ENCODE data around the gene TMEM176B. TPM values are rescaled to one million over a fixed set of nuclear protein-coding genes. Genes with fewer than 3 reads are reported as not detected.

Gene TMEM176B
- total and polyA plus RNA-seq, 2 donors, result 23.4 to 34.7 TPM

DNA sequence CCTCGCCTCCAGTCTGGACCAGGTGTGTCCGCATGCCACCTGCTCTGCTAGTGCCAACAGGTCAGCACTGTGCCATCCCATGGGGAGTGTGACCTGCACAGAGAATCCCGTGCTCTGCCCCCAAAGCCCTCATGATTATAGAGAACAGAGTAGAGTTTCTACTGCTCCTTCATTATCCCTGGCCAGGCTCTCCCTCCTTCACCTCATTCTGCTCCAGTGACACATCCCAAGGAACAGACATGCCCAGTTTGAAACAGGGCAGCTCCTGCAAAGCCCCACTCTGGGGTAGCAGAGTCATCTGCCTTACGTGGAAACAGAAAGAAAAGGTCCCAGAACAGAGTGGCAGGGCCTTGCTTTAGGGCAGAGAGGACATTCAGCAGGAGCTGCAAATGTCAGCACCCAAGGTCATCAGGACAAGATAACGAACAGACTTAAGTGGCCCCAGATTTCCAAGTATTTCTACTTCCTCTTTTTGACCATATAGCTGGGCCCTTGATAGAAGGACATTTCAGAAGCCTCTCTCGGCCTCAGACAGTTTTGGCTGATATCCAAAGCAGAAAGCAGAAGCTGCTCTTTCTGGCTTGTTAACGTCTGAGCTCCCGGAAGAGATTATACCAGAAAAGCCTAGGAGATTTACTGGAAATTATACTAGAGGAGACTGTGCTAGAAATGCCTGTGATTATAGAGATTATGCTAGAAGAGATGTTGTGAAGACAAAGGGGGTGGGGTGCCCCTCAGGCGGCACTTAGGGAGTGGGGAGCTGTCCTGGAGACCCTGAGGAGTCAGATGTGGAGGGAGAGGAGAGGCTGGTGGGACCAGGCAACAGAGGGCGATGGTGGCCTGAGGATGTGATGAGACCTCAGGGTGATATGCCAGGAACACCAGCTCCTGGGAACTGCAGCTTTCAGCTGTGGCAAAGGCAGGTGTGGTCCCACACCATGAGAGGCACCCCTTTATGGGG is 12.6 kb downstream of the TMEM176B start:
- no peaks in the 10 kb centered on the region for H3K36me3 ChIP-seq (ENCODE audit: control insufficient read depth in 2 of 2, insufficient read depth in 2 of 2, low read length in 1 of 2)
- peak in 1 of 9 donors; percentile 35 for DNase-seq (ENCODE audit: low read depth in 6 of 9, low spot score in 9 of 9)
- peaks cover 0 to 25% of the 10 kb centered on the region in 2 donors for H3K4me1 ChIP-seq (ENCODE audit: control insufficient read depth in 2 of 2, insufficient read depth in 2 of 2, low read length in 2 of 2)
- H3K4me3 ChIP-seq (ENCODE audit: low read length in 2 of 2), result no peak overlapping the region
- H3K27me3 ChIP-seq (ENCODE audit: control insufficient read depth in 2 of 2, insufficient read depth in 1 of 2, low read length in 1 of 2), result peaks cover 0 to 4% of the 10 kb centered on the region in 2 donors
- WGBS, result 46% methylated on average over 10 of the region's 10 CpGs
- H3K27ac ChIP-seq (ENCODE audit: low read depth in 1 of 2, low read length in 1 of 2), result no peak overlapping the region
- no peaks in the 10 kb centered on the region for H3K9me3 ChIP-seq (ENCODE audit: control insufficient read depth in 2 of 2, insufficient read depth in 1 of 2, low read length in 1 of 2)

DNA sequence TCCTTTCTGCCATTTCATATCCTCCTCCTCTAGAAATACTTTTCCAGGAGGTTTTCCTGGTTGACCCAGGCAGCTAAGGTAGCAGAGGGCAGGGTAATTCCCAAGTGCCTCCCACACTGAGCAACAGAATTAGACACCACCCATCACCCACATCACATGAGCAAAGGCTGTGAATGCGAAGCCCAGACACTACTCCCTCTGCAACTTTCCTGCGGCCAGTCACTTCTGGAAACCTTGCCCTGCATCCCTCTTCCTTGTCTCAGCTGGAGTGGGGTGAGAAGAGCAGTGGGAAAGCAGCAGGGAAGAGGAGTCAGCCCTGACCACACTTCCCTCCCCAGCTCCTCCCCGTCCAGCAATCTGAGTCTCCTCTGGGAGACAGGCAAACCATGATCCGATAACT is 15.2 kb downstream of the TMEM176B start:
- no peaks in the 10 kb centered on the region for H3K36me3 ChIP-seq (ENCODE audit: control insufficient read depth in 2 of 2, insufficient read depth in 2 of 2, low read length in 1 of 2)
- H3K27me3 ChIP-seq (ENCODE audit: control insufficient read depth in 2 of 2, insufficient read depth in 1 of 2, low read length in 1 of 2), result no peaks in the 10 kb centered on the region
- no peaks in the 10 kb centered on the region for H3K9me3 ChIP-seq (ENCODE audit: control insufficient read depth in 2 of 2, insufficient read depth in 1 of 2, low read length in 1 of 2)
- H3K4me3 ChIP-seq (ENCODE audit: low read length in 2 of 2), result no peak overlapping the region
- 96% methylated on average over 4 of the region's 4 CpGs for WGBS
- DNase-seq (ENCODE audit: low read depth in 6 of 9, low spot score in 9 of 9), result no peak
- H3K4me1 ChIP-seq (ENCODE audit: control insufficient read depth in 2 of 2, insufficient read depth in 2 of 2, low read length in 2 of 2), result peaks cover 0 to 25% of the 10 kb centered on the region in 2 donors
- H3K27ac ChIP-seq (ENCODE audit: low read depth in 1 of 2, low read length in 1 of 2), result peak overlapping the region in 1 of 2 donors; percentile 53

DNA sequence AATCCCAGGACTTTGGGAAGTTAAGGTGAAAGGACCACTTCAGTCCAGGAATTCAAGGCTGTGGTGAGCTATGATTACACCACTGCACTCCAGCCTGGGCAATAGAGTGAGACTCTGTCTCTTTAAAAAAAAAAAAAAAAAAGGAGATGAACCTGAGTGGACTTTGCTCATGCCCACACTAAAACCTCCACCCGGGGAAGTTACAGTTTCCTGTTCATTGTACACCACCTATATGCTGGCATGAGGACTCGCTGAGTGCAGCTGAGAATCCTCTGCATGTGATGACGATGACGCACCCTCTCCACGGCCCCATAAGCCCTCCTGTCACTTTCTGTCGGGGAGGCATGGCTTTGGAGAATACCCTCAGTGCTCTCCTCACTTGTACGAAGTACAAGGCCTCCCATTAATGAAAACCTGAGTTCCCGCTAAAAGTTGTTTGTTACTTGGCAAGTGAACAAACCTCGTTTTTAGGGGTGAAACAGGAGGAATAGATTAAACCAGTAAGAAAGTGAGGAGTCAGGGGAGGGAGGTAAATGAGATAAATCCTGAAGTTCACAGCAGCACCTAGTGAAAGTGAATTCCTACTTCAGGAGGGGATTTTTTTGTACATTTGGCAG is 15.9 kb downstream of the TMEM176B start:
- peak in 1 of 9 donors; percentile 5 for DNase-seq (ENCODE audit: low read depth in 6 of 9, low spot score in 9 of 9)
- H3K4me3 ChIP-seq (ENCODE audit: low read length in 2 of 2), result no peak overlapping the region
- no peaks in the 10 kb centered on the region for H3K27me3 ChIP-seq (ENCODE audit: control insufficient read depth in 2 of 2, insufficient read depth in 1 of 2, low read length in 1 of 2)
- H3K27ac ChIP-seq (ENCODE audit: low read depth in 1 of 2, low read length in 1 of 2), result peak overlapping the region in 1 of 2 donors; percentile 53
- H3K9me3 ChIP-seq (ENCODE audit: control insufficient read depth in 2 of 2, insufficient read depth in 1 of 2, low read length in 1 of 2), result no peaks in the 10 kb centered on the region
- H3K36me3 ChIP-seq (ENCODE audit: control insufficient read depth in 2 of 2, insufficient read depth in 2 of 2, low read length in 1 of 2), result no peaks in the 10 kb centered on the region
- 65% methylated on average over 9 of the region's 9 CpGs for WGBS
- peaks cover 0 to 25% of the 10 kb centered on the region in 2 donors for H3K4me1 ChIP-seq (ENCODE audit: control insufficient read depth in 2 of 2, insufficient read depth in 2 of 2, low read length in 2 of 2)

DNA sequence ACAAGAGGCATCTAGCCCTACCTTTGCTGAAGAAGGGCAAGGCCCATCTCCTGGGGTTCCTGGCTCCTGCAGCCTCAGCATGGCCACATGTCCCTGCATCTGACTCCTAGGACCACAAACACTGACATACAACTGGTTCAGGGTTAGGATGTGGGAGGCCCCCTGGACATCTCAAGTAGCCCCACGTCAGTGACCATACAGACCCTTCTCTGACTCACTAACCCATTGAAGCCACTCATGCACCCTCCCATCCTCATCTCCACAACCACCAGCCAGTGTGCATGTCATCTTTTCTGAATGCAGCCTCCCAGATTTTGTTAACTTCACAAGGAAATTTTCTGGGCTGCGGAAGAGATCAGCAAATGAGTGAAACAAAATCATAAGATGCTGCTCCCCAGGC is 18.2 kb downstream of the TMEM176B start:
- no peak overlapping the region for H3K4me3 ChIP-seq (ENCODE audit: low read length in 2 of 2)
- H3K9me3 ChIP-seq (ENCODE audit: control insufficient read depth in 2 of 2, insufficient read depth in 1 of 2, low read length in 1 of 2), result no peaks in the 10 kb centered on the region
- DNase-seq (ENCODE audit: low read depth in 6 of 9, low spot score in 9 of 9), result no peak
- peaks cover 0 to 11% of the 10 kb centered on the region in 2 donors for H3K4me1 ChIP-seq (ENCODE audit: control insufficient read depth in 2 of 2, insufficient read depth in 2 of 2, low read length in 2 of 2)
- WGBS, result 97% methylated on average over 2 of the region's 2 CpGs
- no peak overlapping the region for H3K27ac ChIP-seq (ENCODE audit: low read depth in 1 of 2, low read length in 1 of 2)
- H3K27me3 ChIP-seq (ENCODE audit: control insufficient read depth in 2 of 2, insufficient read depth in 1 of 2, low read length in 1 of 2), result peaks cover 0 to 2% of the 10 kb centered on the region in 2 donors
- H3K36me3 ChIP-seq (ENCODE audit: control insufficient read depth in 2 of 2, insufficient read depth in 2 of 2, low read length in 1 of 2), result no peaks in the 10 kb centered on the region

DNA sequence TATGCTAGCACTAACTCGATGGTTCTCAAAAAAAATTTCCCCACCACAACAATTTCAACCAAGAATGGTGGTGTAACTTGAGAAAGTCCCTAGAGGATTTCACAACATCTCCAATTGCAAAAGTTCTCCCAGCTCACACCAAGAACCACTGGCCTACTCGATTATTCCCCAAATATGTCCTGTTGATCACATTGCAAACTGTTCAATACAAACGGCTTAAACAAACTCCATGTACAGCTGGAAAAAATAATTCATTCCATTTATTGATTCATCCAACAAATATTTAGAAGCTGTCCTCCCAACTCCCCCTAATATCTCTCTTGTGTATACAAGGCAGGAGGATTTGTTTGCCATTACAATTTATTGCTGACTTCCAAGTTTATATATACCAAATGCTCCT is 19.1 kb downstream of the TMEM176B start:
- WGBS, result 83% methylated on average over 3 of the region's 3 CpGs
- H3K27ac ChIP-seq (ENCODE audit: low read depth in 1 of 2, low read length in 1 of 2), result no peak overlapping the region

DNA sequence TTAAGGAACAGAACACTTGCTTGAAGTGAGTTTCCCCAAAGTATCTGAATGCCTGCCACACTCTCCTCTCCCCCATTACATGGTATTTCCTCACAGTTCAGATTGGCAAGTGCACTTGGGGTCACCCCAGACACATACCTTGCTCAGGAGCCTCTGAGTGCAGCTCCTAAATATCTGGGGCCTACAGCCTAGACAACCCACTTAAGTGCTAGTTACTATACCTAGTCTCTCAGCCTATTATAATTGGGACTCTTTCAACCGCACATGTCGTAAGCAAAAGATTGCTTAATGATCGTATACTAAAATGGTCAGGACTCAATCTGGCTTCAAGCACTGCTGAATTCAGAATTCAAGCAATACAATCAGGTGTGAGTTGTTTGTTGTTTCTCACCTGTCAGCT is 19.9 kb downstream of the TMEM176B start:
- DNase-seq (ENCODE audit: low read depth in 6 of 9, low spot score in 9 of 9), result no peak
- no peaks in the 10 kb centered on the region for H3K9me3 ChIP-seq (ENCODE audit: control insufficient read depth in 2 of 2, insufficient read depth in 1 of 2, low read length in 1 of 2)
- peaks cover 0 to 11% of the 10 kb centered on the region in 2 donors for H3K4me1 ChIP-seq (ENCODE audit: control insufficient read depth in 2 of 2, insufficient read depth in 2 of 2, low read length in 2 of 2)
- no peaks in the 10 kb centered on the region for H3K36me3 ChIP-seq (ENCODE audit: control insufficient read depth in 2 of 2, insufficient read depth in 2 of 2, low read length in 1 of 2)
- WGBS, result 80% methylated on average over 3 of the region's 3 CpGs
- peaks cover 0 to 2% of the 10 kb centered on the region in 2 donors for H3K27me3 ChIP-seq (ENCODE audit: control insufficient read depth in 2 of 2, insufficient read depth in 1 of 2, low read length in 1 of 2)
- H3K4me3 ChIP-seq (ENCODE audit: low read length in 2 of 2), result no peak overlapping the region
- no peak overlapping the region for H3K27ac ChIP-seq (ENCODE audit: low read depth in 1 of 2, low read length in 1 of 2)

More for the DNA sequence above, 19.1 kb downstream of the TMEM176B start:
- Histone ChIP-seq H3K27me3 (ENCODE audit: control insufficient read depth in 2 of 2, insufficient read depth in 1 of 2, low read length in 1 of 2) (peaks cover 0 to 2% of the 10 kb centered on the region in 2 donors), H3K4me1 (ENCODE audit: control insufficient read depth in 2 of 2, insufficient read depth in 2 of 2, low read length in 2 of 2) (peaks cover 0 to 11% of the 10 kb centered on the region in 2 donors), H3K4me3 (ENCODE audit: low read length in 2 of 2) (no peak overlapping the region), H3K36me3 (ENCODE audit: control insufficient read depth in 2 of 2, insufficient read depth in 2 of 2, low read length in 1 of 2) (no peaks in the 10 kb centered on the region), H3K9me3 (ENCODE audit: control insufficient read depth in 2 of 2, insufficient read depth in 1 of 2, low read length in 1 of 2) (no peaks in the 10 kb centered on the region)
- DNase-seq (ENCODE audit: low read depth in 6 of 9, low spot score in 9 of 9), result no peak

DNA sequence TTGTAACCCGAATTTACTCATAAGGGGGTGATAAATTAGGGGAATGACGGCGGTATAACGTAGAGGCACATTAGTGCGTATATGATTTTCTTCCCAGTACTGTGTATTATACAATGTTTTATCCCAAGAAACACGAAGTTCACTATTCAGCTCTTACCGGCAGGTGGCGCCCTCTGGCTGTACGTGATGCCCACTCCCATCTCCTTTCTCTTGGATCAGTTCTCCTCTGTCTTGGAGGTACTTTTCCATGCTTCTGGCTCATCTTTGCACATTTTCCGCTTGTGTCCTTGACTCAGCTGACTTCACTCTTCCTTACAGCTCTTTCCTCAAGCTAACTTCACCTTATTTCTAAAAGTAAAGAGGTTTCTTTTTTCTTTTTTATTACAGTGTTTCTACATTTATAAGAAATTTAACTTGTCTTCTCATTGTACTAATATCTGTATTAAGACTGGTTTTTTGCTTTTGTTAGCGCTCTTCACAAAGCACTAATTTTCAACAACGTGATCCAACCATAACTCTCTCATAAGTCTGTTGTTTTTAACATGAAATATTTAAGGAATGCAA is 21.3 kb downstream of the TMEM176B start:
- Histone ChIP-seq H3K4me1 (ENCODE audit: control insufficient read depth in 2 of 2, insufficient read depth in 2 of 2, low read length in 2 of 2) (no peaks in the 10 kb centered on the region), H3K9me3 (ENCODE audit: control insufficient read depth in 2 of 2, insufficient read depth in 1 of 2, low read length in 1 of 2) (no peaks in the 10 kb centered on the region), H3K27ac (ENCODE audit: low read depth in 1 of 2, low read length in 1 of 2) (no peak overlapping the region), H3K27me3 (ENCODE audit: control insufficient read depth in 2 of 2, insufficient read depth in 1 of 2, low read length in 1 of 2) (peaks cover 0 to 2% of the 10 kb centered on the region in 2 donors), H3K4me3 (ENCODE audit: low read length in 2 of 2) (no peak overlapping the region), H3K36me3 (ENCODE audit: control insufficient read depth in 2 of 2, insufficient read depth in 2 of 2, low read length in 1 of 2) (no peaks in the 10 kb centered on the region)
- WGBS, result 12% methylated on average over 12 of the region's 12 CpGs
- DNase-seq (ENCODE audit: low read depth in 6 of 9, low spot score in 9 of 9), result peak in 7 of 9 donors; percentile 22 to 65 (median 44)

DNA sequence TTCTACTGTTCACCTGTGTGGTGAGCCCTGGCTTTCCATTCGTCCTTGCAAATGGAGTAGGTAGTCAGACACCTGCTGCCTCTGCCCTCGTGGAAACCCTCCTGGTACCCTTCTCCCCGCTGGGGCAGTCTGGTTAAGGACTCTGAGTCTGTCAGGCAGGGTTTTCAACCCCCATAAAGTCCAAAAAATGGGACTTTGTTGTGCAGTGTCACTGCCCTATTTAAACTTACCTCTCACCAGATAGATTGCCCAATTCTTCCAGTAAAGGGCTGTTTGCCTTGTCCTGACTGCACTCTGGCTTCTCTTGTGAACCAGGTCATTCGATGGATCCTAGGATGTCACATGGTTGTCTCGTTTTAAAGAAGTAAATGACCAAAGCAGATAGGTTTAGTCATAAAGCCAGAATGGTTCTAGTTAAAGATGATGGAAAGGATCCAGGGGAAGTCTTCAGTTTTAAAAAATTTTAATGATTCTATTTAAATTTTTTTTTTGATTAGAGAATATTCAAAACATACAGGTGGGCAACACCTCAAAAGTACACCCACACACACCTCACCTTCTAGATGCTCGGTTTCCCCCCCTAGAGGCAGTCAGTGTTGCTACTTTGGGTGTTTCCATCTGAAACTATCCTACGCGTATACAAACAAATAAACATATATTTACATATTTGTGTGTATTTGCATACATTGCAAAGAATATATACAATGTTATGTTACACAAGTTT is 22.0 kb downstream of the TMEM176B start:
- Histone ChIP-seq H3K4me3 (ENCODE audit: low read length in 2 of 2) (no peak overlapping the region), H3K36me3 (ENCODE audit: control insufficient read depth in 2 of 2, insufficient read depth in 2 of 2, low read length in 1 of 2) (no peaks in the 10 kb centered on the region), H3K4me1 (ENCODE audit: control insufficient read depth in 2 of 2, insufficient read depth in 2 of 2, low read length in 2 of 2) (no peaks in the 10 kb centered on the region)

More for the DNA sequence above, 22.0 kb downstream of the TMEM176B start:
- Histone ChIP-seq H3K9me3 (ENCODE audit: control insufficient read depth in 2 of 2, insufficient read depth in 1 of 2, low read length in 1 of 2) (no peaks in the 10 kb centered on the region), H3K27me3 (ENCODE audit: control insufficient read depth in 2 of 2, insufficient read depth in 1 of 2, low read length in 1 of 2) (peaks cover 0 to 2% of the 10 kb centered on the region in 2 donors), H3K27ac (ENCODE audit: low read depth in 1 of 2, low read length in 1 of 2) (no peak overlapping the region)
- WGBS, result 72% methylated on average over 8 of the region's 8 CpGs
- no peak for DNase-seq (ENCODE audit: low read depth in 6 of 9, low spot score in 9 of 9)
